KOPT-K1 (cell line): ENCODE data around the gene KLF3.

Source experiments
- H3K27ac ChIP-seq: fragments of 200-600 bp; sonication (generic); 2 replicates; pipeline ENCODE4 v1.5.1; 2016; ENCODE audit warnings: antibody characterized with exemption, mild to moderate bottlenecking, low read depth, low read length; ENCODE audit not compliant: poor library complexity, severe bottlenecking
- H3K36me3 ChIP-seq: fragments of 200-600 bp; sonication (generic); 2 replicates; pipeline ENCODE4 v1.5.1; 2017; ENCODE audit warnings: antibody characterized with exemption, mild to moderate bottlenecking, low read length, moderate library complexity; ENCODE audit not compliant: insufficient read depth
- H3K9me3 ChIP-seq: fragments of 200-600 bp; sonication (generic); 2 replicates; pipeline ENCODE4 v1.5.1; 2017; ENCODE audit warnings: antibody characterized with exemption, low read length, mild to moderate bottlenecking; ENCODE audit not compliant: insufficient read depth, poor library complexity, severe bottlenecking

Gene KLF3

DNA sequence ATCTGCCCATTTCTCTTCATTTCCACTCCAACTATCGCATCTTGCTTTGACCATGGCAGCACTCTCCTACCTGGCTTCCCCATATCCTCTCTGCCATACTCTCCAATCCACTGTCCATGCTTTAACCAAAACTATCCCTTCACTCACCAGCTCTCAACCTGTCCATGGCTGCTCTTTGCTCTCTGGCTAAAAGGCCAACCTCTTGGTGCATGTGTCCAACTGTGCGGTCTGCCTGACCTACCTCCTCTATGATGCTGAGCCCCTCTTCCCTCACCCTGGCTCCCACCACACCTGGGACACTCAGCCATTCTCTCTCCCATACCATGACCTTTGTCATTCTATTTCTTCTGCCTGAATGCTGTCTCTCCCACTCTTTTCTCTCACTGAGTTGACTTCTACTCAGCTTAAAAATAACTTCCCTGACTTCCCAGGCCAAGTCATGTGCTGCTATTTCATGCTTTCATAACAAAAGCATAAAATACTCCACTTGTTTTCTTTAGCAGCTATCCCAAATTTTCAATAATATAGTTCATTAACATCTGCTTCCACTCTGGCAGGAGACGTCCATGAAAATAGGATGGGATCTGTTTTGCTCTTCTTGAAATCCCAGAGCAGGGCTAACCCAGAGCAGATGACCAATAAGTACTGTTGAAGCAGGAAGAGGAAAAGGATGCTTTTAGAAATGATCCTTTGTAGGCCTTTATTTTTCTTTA, 29.8 kb upstream of the KLF3 start:
- Histone ChIP-seq H3K27ac (no peak overlapping the region), H3K9me3 (no peaks in the 10 kb centered on the region), H3K36me3 (no peaks in the 10 kb centered on the region)

DNA sequence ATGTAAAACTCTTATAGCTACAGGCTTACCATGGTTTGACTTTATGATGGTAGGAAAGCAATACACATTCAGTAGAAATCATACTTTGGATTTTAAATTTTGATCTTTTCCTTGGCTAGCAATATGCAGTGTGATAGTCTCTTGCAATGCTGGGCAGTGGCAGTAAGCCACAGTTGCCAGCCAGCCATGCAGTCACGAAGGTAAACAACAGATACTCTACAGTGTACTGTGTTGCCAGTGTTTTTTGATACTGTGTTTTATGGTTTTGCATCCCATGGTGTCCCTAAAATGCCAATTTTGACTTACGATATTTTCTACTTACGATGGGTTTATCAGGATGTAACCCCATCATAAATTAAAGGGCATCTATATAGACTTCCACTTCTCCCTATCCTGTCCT, 24.8 kb upstream of the KLF3 start:
- no peaks in the 10 kb centered on the region for H3K9me3 ChIP-seq
- H3K36me3 ChIP-seq, result no peaks in the 10 kb centered on the region
- no peak overlapping the region for H3K27ac ChIP-seq

DNA sequence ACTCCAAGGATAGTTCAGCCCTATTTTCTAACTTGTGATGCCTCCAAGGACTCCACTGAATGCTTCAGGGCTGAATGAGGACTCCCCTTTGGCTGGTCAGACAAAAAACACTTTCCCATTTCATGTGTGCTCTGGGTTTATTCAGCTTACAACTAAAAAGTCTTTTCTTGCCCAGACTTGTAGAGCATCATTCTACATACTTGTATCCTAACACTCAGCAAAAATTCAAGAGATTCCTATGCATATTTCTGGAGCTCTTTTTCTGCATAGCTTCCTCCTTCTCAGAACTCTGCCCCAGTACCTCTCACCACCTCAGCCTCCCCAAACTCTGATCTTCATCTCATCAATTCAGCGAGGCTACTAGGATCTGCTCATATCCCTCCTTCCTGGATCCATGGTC, 22.2 kb upstream of the KLF3 start:
- Histone ChIP-seq H3K36me3 (no peaks in the 10 kb centered on the region), H3K9me3 (no peaks in the 10 kb centered on the region), H3K27ac (no peak overlapping the region)

DNA sequence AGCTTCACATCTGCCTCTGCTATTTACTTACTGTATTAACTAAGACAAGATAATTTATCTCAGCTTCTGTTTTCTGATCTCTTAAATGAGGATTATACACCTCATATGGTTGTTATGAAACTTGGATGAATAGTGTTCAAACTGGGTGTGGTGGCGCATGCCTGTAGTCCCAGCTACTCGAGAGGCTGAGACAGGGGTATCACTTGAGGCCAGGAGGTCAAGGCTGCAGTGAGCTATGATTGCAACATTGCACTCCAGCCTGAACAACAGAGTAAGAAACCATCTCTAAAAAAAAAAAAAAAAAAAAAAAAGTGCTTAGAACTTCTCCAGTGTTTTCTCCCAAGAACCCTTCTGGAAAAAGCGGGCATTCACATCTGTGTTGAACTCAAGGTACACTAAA, 19.8 kb upstream of the KLF3 start:
- H3K9me3 ChIP-seq, result no peaks in the 10 kb centered on the region
- no peaks in the 10 kb centered on the region for H3K36me3 ChIP-seq

DNA sequence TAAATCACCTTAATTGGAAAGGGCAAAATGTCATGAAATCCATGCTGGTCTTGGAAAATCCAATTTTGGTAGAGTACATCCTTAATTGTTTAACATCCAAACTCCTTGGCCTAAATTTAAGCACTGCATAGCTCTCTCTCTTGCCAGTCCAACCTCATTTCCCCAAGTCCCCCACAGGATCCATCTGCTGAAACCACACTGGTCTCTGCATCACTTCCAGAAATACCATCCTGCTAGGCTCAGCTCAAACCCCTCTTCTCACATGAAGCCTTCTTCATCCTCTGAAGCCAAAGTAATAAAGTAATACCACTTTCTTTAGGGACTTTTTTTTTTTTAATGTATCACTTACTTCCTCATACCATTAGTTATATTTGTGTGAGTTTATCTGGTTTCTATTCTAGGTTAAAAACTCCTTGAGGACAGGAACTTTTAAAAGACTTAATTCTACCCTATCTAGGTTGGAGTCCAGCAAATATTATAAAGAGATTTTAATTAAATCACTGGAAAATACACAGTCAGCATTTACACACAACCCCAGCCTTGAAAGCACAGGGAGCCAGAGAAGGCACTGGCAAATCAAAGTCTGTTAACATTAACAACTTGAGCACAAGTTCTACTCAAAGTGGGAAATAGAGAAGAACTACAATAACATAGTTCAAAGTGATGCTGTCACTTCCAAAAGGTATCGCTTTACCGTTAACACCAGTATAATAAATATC, 16.7 kb upstream of the KLF3 start:
- Histone ChIP-seq H3K36me3 (no peaks in the 10 kb centered on the region), H3K9me3 (no peaks in the 10 kb centered on the region), H3K27ac (no peak overlapping the region)

More for the DNA sequence above, 19.8 kb upstream of the KLF3 start:
- no peak overlapping the region for H3K27ac ChIP-seq

DNA sequence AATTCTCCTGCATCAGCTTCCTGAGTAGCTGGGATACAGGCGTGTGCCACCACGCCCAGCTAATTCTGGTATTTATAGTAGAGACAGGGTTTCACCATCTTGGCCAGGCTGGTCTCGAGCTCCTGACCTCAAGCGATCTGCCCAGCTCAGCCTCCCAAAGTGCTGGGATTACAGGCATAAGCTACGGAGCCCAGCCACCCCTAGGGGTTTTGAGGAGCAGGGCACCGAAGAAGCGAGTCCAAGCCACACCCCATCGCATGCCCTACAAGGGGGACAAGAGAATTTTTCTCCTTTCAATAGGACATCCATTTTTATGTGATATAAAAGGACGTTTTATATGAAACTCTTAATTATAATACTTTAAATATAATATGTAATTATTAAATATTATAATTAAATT, 13.9 kb upstream of the KLF3 start:
- Histone ChIP-seq H3K27ac (no peak overlapping the region), H3K9me3 (no peaks in the 10 kb centered on the region)

DNA sequence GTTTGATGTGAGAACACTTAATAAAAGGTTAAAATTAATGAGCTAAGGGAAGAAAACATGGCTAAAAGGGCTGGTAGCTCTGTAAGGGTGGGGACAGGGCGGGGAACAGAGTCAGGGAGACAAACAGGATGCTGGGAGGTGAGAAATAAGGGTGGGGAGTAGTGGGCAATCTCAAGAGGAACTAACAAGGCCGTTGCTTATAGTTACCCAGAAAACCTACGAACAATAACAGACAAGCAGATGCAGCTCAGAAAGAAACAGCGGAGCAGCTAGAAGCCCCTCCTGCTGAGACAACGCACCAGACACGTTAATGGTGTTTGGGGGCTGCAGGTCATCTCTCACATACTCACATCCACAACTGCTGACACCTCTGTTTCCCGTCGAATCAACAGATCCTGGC, 9.7 kb upstream of the KLF3 start:
- Histone ChIP-seq H3K27ac (no peak overlapping the region), H3K36me3 (no peaks in the 10 kb centered on the region), H3K9me3 (no peaks in the 10 kb centered on the region)

More for the DNA sequence above, 13.9 kb upstream of the KLF3 start:
- no peaks in the 10 kb centered on the region for H3K36me3 ChIP-seq

DNA sequence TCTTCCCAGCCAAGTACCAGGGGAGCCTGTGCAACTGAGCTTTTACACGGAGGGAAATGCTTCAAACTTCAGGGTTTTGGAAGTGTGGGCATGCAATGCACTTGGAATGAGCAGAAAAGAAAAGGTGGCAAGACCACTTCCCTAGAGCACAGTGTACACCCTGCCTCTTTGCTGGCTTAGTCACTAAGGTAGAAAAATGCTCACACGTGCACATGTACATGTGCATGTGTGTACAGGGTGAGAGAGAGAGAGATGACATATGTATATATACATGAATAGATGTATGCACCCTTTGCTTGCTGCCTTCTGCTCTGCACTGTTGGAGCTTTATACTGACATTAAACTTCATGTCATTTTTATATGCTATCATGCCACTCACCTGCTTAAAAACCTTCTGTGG, 7.9 kb upstream of the KLF3 start:
- no peak overlapping the region for H3K27ac ChIP-seq
- no peaks in the 10 kb centered on the region for H3K36me3 ChIP-seq
- H3K9me3 ChIP-seq, result no peaks in the 10 kb centered on the region

DNA sequence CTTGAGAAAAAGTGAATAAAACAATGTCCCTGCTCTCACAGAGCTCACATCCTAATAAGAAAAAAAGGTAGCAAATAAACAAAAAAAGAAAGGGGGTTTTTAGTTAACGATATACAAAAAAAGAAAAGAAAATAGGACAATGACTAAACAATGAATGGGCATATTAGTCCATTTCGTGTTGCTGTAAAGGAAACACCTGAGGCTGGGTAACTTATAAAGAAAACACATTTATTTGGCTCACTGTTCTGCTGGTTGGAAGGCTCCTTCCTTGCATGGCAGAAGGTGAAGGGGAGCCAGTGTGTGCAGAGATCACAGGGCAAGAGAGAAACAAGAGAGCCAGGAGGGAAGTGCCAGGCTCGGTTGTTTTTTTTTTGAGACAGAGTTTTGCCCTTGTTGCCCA, 4.7 kb upstream of the KLF3 start:
- no peaks in the 10 kb centered on the region for H3K36me3 ChIP-seq
- H3K9me3 ChIP-seq, result no peaks in the 10 kb centered on the region
- no peak overlapping the region for H3K27ac ChIP-seq

DNA sequence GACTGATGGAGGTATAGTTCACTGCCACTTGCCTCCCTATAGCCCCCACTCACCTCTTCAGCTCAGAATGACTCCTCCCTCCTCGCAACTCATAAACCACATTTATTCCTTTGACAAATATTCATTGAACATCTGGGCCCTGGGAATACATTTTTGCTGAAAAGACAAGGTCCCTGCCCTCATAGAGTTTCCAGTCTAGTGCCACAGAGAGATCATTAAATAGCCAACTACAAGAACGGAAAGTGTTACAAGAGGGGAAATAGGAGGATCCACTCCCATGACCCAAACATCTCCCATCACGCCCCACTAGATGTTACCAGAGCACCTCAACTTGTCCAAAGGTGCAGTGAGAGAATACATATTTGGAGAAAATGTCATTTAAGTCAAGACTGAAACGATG, 3.2 kb upstream of the KLF3 start:
- Histone ChIP-seq H3K27ac (no peak overlapping the region), H3K9me3 (no peaks in the 10 kb centered on the region), H3K36me3 (no peaks in the 10 kb centered on the region)

DNA sequence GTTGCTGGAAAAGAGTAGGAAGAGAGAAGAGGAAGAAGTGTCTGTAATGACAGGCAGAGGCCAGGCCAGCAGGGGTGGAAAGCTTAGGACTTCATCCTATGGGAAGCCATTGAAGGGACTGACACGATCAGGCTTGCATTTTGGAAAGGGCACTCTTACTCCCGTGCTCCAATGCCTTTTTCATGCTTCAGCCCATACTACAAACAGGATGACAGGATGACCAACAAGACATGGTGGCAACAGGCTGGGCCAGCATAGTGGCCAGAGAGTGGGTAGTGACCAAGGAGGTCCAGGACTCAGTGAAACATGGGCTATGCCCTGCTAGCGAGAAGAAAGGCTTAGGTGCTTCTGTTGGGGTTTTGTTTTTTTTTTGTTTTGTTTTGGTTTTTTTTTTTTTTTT, 2.6 kb upstream of the KLF3 start:
- H3K27ac ChIP-seq, result no peak overlapping the region
- H3K9me3 ChIP-seq, result no peaks in the 10 kb centered on the region
- no peaks in the 10 kb centered on the region for H3K36me3 ChIP-seq

DNA sequence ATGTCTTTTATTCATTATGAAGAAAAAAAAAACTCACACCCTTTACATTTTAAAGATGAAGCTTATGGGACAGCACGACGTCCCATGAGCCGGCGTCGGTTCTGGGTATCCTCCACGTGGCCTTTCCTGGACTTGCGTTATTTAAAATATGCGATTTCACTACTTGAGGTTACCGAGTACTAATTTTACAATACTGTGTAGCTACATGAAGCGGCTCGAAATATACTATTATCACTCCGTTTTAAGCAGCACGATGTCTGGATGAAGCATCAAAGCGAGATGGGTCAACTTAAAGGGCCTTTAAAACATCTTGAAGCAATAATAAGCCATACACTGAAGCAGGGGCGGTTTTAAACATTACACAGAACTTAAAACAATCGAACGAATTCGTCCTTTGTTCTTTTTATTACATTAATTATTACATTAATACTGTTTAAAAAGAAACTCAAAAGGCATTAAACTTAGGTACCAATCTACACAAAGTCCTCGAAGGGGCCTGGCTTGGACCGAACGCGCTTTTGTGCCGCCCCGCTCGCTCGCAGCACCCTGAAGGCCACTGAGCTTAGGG, 1.4 kb upstream of the KLF3 start:
- Histone ChIP-seq H3K36me3 (no peaks in the 10 kb centered on the region), H3K27ac (no peak overlapping the region), H3K9me3 (no peaks in the 10 kb centered on the region)

DNA sequence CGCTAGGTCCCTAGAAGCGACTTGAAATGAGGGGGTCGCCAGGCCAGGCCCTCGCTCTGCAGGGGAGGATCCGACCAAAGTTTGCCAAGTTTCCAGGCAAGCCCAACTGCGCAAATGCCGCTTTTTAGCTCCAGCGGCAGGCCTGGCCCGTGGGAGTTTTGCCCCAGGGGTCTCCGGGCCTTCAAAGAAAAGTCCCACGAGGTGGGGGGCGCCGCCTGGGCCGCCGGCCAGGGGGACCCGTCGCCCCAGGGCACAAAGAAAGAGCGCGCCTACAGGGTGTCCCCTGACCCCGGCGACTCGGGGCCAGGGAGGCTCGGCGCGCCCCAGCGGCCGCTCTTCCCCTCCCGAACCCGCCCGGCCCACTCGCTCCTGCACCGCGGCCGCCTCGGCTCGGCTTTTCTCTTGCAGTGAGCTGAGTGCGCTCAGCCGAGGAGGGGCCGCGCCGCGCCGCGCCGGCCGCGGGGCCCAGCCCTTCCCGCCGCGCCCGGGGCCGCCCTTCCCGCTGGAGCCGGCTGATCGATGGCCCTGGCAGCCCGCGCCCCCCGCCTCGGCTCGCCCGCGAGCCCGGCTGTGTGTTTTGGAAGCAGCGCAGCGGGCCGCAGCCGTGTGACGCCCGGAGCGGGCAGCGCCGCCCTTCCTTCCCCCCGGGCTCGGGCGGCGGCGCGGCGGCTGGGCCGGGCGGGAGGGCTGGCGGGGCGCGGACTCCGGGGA, 754 bp upstream of the KLF3 start:
- no peak overlapping the region for H3K27ac ChIP-seq

DNA sequence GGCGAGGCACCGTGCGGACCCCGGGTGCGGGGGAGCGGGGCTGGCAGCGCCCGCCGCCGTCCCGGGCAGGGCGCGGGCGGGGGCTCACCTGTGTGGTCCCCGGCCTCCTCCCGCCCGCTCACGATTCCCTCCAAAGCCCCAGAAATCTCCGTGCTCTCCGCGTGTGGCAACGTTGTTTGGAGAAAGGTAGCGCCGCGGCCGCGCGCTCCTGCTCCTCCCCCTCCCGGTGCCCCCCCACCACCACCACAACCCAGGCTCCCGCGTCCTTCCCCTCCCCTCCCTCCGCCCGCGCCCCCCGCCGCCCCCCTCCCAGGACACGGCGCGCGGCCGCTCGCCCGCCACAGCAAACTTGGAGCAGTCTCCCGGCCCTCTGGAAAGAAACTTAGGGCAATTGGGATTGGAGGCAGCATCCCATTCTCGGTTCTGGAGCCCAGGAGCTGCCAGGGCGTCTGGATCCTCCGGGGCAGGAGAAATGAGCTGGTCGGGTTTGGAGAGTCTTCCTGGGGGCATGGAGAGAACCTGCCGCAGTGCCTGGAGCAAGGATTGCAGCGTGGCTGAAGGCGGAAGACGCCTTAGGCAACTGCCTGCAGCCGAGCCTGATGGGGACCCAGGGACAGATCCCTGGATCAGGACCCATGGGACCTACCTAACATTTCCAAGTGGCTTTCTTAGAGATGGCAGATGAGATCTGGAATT, 855 bp downstream of the KLF3 start:
- no peak overlapping the region for H3K27ac ChIP-seq
- no peaks in the 10 kb centered on the region for H3K9me3 ChIP-seq
- no peaks in the 10 kb centered on the region for H3K36me3 ChIP-seq

More for the DNA sequence above, 754 bp upstream of the KLF3 start:
- Histone ChIP-seq H3K36me3 (no peaks in the 10 kb centered on the region), H3K9me3 (no peaks in the 10 kb centered on the region)
